IPS DF 4.7 (cell line): ENCODE results near the gene KLF1.

ENCODE experiments used
- DNase-seq: peaks from one replicate; pipeline ENCODE4 v3.0.0-alpha.2; 2013; ENCODE audit warnings: low spot score; ENCODE audit errors: extremely low read depth

KLF1 gene

DNA sequence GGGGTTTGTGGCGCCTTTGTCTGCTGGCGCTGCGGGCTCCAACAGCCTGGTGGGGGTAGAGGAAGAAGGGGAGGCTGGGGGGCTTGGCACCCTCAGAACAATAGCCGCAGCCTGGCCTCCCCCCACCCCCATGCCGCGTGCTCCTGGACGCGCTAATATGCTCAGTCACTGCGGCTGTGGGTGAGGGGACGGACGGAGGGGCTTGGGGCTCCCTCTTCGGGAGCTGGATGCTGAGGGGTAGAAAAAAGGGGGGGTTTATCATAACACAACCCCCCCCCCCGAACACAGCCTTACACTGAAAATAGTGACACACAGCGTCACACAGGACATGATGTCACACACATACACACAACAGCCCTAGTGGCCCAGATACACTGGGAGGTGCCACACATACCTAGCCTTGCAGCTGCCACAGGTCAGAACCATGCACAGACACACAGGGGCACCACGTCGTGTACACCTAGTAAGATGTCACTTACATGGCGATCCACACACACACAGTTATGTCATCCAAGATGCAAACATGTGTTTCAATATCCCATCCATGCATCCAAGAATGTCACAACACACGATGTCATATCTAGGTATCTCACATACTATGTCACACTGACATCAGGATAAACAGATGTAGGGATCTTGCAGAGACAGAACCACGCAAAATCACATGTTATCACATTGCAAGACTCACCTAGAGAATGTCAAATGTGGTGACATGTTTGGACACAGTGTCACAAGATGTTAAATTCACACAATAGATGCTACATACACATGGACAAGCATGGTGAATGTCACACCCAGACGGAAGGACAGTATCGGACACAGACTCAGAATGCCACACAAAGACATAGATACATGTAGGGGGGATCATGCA, 47.9 kb downstream of the KLF1 start:
- DNase-seq: no peak

DNA sequence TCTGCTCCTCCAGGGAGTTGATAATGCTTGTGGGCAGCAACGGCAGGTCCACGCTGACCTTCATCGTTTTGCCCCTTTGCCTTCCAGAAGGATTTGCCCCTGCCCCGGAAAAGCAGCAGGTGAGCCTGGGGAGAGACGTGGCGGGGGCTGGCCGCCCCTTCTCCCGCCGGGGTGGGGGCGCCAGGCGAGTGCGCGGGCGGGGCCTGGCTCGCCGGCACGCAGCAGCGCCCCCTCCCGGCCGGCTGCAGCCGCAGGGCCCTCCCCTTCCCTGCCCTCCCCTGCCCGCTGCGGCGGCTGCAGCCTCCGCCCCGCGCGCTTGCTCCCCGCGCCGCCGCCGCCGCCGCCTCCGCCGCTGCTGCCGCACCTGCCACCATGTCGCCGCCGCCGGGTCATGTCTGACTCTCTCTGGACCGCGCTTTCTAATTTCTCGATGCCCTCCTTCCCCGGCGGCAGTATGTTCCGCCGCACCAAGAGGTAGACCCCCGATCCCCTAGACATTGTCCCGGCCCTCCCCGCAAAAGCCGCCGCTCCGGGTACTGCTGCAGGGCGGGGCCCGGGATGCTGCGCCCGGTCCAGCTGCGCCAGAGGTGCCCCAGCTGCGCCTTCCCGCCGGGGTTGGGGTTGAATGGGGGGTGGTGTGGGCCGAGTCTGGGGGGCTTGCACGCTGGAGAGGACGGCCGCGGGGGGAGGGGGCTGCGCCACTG, 48.7 kb downstream of the KLF1 start, which contains the start of gene MAST1:
TSS of gene MAST1 (plus strand) at position 334 of the 704 bp plus-strand sequence. CDS start at position 392, 58 bp downstream.
- DNase-seq: no peak

DNA sequence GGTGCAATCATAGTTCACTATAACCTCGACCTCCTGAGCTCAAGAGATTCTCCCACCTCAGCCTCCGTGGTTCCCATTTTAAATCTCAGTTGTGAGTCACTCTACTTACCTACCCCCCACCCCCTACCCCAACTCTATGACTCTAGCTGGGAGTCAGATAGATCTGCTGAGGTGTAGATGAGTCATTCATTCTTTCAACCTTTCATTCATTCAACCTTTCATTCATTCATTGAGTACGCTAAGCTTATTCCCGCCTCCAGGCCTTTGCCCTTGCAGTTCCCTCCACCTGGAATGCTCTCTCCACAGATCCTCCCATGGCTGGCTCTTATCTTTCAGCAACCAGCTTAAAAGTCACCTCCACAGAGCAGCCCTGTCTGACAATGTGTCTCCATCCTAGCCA, 49.8 kb downstream of the KLF1 start:
- DNase-seq: no peak

DNA sequence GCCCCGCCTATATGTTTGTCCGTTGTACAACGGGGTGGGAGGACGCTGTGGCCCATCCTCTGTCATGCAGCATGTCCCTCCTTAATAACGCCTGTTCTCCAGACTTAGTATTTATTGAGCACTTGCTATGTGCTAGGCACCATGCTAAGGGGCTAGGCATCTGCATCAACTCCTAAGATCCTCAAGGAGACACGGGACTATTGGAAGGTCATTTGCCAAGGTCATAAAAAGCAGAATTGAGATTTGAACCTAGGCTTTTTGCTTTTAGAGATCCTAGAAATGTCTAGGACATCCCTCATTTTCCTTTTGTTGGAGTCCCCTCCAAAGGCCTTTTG, 50.5 kb downstream of the KLF1 start:
- DNase-seq: no peak

- DNase-seq: no peak
Observed at GRCh38 chr19:12834976-12835757, 51.8 kb downstream of the KLF1 start.

GRCh38 chr19:12834566-12834943, 52.4 kb downstream of the KLF1 start, which contains the start of gene RTBDN:
TSS of gene RTBDN (minus strand) at chr19:12834579. CDS start at chr19:12829979, 4,600 bp downstream.
- no peak for DNase-seq
